ENCODE results near the gene FGFR3.

Gene FGFR3

DNA sequence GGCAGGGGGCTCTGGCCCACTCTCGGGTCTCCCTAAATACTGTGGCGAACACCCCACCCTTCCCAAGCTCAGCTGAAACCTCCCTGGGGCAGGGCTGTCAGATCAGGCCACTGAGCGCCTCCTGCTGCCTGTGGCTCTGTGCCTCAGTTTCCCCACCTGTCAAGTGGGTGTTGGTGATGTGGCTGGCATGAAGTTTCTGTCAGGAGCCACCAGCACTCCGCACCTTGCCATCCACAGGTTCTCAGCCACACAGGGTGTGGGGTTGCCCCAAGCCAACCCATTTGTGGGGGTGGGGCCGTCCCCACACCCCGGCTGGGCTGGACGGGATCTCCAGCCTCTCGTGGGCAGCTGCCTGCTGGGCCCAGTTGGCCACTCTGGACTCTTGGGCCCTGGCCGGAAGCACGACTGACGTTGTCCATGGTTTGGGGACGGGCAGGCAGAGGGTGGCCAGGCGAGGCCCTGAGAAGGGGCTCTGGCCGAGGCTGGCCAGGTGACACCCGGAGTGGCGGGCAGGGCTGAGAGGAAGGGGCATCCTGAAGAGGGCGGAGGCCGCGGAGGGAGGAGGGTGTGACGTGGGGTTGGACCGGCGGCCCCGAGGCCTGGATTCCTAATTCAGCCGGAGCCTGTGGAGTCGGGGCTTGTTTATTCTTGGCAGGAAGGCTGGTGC lies 5.5 kb upstream of the FGFR3 start:
- no peak for DNase-seq (ENCODE audit: low read depth in 2 of 2)

DNA sequence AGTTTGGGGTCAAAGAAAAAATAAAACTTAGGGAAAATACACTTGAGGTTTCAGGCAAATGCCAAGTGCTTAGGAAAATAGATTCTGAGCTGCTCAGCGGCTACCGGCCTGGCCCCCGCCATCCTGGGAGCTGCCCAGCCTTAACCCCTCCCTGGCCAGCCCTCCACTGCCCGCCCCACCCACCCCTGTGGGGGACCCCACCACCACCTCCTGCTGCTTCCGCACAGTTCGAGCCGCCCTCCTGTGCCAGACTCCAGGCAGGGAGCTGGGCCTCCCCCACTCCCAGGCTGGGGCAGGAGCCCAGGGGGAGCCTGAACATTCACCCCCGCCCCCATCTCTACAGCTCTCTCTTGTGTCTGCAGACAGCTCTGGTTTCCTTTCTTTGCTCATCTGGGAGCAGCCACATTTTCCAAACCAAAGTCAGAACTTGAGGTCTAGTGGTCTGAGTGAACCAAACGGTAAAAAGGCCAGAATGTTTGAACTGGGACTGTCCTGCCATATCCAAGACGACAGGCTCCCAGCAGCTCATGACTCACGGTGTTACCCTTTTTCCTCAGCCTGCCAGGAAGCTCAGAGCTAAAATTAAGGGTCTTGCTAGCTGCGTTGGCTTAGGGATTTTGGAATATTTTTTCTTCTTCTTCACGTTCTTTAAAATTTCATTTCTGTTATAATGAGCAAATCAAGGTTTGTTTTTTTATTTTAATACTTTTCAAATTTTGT lies 4.7 kb upstream of the FGFR3 start:
- DNase-seq (ENCODE audit: low read depth in 2 of 2): no peak

DNA sequence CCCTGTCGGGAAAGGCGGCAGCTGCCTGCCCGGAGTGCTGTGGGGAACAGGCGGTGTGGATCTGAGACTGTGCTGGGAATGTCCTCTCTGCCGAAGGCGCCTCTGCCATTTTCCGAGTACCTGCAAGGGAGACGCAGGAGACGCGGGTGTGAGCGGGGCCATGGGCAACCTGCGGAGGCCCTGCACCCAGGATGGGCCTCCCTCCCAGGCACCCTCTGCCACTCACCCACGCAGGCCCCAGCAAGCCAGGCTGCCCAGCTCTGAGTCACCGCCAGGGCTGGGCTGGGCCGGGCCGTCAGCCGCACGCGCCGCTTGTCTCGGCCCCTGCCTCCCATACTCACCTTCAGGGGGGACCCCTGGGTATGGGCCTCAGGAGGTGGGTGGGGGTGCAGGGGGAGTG lies 3.5 kb upstream of the FGFR3 start:
- DNase-seq (ENCODE audit: low read depth in 2 of 2): no peak

DNA sequence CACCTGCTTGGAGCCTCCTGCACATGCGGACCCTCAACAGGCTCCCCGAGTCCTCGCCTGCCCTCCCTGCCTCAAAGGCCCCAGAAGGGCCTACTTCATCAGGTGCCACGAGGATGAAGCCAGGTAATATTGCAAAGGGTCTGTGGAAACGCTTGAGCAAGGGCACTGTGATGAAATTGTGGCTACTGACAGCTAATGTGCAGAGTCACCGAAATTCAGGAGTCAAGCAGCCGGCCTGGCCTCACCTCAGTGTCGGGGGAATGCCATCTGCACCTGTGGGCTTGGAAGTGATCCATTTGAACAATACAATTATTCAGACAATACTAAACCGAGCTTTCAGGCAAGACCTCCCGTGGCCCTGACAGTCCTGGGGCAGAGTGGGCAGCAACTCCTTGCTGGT lies 3.1 kb upstream of the FGFR3 start:
- no peak for DNase-seq (ENCODE audit: low read depth in 2 of 2)

DNA sequence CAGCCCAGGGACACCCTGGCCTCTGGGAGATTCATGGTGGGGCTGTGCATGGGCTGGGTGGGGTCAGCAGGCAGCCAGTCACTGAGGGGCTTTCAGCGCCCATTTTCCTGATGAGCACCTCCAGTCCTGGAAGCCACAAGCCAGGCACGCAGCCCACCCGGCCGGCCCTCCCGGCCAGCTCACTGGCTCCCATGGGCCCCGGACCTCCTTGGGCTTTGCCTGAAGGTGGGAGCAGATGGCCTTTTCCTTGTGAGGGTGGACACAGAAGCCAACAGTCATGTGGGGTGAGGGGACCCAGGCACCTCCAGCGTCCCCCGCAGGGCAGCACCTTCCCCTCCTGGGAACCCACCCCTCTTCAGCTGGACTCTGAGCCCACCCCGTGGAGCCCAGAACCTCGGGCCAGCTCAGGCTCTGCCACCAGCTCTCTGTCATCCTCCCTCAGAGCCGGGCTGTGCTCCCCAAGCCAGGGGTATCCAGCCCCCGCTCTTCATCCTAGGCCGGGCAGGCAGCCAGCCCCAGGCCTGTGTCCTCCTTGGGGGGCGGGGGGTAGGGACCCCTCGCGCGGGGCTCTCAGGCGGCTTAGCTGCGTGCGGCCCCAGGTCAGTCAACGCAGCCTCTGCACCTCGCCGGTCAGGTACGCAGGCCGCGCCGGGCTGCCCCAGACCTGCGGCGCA lies 798 bp upstream of the FGFR3 start:
- no peak for DNase-seq (ENCODE audit: low read depth in 2 of 2)

DNA sequence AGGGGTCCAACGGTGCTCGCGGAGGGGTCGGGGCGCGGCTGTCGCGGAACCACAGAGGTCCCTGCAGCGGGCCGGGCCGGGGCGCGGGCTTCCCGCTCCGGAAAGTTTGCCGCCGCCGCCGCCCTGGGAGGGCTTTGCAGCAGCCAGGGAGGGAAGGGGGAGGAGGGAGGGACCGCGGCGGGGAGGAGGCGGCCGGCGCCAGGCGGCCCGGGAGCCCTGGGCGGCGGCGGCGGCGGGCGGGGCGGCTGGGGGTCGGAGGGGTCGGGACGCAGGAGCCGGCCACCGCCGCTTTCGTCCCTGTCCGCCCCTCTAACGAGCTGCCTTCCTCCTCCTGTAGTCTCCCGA lies 375 bp downstream of the FGFR3 start:
- DNase-seq (ENCODE audit: low read depth in 2 of 2): no peak

DNA sequence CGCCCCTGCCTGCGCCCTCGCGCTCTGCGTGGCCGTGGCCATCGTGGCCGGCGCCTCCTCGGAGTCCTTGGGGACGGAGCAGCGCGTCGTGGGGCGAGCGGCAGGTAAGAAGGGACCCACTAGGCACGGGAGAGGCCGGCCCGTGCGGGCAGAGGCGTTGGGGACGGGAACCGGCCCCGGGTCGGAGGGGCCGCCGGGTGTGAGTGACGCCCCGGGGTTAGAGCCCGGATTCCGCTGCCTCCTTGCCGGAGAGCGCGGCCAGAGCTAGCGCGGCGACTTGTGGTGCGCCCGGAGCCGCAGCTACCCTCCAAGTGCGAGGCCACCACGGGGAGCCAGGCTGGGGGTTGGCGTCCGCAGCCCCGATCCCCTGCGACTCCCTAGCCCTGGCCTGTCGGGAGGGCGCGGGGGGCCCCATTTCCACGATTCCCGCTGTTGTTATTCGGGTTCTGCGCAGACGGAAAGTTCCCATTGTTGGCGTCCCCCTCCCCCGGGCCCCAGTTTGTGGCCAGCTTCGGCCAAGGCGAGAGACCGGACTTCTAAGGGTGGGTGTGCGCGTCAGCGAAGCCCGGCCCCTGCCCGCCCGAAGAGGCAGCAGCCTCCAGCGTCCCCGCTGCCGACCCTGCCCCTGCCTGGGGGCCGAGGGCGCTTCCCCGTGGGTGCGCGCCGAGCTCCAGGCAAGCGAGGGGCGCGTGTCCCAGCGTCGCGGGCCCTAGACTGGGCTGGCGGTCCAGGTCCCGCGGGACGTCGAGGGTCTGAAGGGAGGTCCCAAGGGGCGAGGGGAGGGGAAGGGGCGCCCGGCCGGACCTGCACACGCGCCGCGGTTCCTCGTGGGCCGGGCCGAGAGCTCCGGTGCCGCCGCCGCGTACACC lies 1.1 kb downstream of the FGFR3 start:
- DNase-seq (ENCODE audit: low read depth in 2 of 2): no peak

DNA sequence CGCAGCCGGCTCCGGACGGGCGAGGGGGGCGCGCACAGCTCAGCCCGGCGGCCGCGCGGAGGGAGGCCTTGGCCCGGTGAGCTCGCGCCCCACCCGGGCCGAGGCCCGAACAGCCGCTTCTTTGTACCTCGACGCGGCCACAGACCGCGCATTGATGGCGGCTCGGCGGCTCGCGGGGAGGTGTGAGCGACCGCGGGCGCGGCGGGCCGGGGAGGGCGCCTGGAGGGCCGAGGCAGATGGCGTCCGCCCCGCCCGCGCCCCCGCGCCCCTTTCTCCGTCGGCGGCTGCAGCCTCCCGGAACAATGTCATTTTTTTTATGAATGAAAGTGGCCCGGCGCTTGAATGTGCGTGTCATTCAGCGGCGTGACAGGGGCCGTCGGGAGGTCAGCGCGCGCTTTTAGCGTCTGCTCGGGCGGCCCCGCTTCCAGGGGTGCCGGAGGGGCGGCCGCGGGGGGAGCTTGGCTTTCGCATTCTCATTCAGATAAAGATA lies 1.8 kb downstream of the FGFR3 start:
- no peak for DNase-seq (ENCODE audit: low read depth in 2 of 2)

DNA sequence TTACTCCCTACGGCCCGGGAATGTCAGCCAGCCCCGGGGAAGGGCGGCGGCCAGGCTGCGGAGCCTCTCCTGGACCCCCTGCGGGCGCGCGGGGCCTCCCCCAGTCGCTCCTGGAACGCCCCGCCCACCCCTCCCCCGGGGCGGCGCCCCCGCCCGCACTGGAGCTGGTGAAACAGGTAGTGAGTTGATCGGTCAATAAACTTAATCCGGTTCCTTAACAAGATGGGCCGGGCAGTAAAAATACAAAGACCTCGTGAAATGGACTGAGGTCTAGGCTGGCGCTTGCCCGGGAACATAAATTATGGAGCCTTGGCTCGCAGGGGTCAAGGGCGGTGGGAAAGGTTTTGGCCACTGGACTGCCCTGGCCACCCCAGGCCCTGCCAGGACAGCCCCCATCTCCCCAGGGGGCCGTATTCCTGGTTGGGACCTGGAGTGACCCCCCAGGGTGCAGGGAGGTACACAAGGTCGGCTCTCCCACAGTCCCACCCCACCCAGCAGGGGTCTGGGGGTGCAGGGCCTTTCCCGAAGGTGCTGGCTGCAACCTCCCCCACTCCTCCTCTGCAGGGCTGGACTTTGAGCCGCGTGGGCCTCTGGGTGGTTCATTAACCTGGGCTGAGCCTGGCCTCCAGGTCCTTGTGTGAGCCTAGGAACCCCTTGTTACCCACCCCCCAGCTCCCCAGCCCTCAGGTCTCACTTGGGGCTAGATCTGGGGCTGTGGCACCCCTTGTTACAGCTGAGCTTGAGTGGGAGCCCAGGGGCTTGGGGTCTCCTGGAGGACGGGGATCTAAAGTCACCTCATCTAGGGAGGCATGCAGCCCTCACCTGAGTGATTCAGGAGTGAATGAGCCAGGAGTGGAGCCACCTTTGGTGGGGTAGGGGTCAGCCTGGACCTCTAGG lies 2.5 kb downstream of the FGFR3 start:
- DNase-seq (ENCODE audit: low read depth in 2 of 2): no peak

DNA sequence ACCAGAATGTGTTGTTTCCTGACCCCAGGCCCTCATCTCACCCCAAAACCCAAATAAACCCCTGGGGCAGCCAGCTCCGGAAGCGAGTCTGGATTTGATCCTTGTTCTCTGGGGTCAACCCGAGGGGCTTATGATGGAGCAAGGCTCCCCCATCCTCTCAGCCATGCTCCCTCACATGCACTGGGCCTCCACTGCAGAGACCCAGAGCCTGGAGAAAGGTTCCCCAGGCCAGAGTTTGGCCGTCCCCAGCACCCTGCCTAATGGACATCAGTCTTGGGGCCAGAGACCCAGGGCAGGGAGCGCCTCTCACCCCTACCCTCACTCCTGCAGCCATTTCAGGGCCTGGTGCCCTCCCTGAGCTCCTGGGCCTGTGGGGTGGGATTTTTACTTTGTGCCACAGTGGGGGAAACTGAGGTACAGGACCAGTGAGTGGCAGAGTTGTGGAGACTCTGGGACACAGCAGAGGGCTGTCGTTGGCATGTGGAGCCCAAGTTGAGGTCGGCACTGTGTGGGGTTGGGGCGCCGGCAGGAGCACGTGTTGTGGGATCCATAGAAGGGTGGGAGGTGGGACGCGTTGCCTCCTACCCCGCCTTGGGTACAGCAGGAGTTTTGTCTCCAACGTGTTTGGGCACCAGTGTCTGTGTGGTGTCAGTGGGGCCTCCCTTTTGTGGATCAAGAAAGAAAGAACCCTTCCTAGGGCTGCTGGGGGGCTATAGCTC lies 3.6 kb downstream of the FGFR3 start:
- no peak for DNase-seq (ENCODE audit: low read depth in 2 of 2)

DNA sequence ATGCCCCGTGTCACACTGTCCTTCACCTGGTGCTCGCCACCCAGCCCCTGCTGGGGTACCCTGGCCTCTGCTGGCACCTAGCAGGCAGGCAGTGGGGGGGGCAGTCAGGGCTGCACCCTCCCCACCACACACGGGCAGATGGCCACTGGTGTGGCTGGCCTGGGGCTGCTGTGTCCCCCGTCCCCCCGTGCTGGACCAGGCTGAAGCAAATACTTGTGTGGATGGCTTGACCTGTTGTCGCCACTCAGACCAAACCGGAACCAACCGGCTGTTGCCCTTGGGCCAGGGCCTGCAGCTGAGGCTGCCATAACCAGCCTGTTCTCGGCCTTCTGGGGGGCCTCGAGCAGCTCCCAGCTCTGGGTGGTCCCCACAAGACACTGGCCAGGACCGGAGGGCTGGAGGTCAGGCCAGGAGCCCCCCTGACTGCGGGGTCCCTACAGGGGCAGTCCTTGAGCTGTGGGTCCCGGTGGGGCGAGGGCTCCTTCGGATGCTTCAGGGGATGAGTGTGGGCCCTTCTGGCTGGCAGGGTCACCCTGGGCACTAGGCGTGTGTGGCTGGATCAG lies 4.3 kb downstream of the FGFR3 start:
- DNase-seq (ENCODE audit: low read depth in 2 of 2): no peak

DNA sequence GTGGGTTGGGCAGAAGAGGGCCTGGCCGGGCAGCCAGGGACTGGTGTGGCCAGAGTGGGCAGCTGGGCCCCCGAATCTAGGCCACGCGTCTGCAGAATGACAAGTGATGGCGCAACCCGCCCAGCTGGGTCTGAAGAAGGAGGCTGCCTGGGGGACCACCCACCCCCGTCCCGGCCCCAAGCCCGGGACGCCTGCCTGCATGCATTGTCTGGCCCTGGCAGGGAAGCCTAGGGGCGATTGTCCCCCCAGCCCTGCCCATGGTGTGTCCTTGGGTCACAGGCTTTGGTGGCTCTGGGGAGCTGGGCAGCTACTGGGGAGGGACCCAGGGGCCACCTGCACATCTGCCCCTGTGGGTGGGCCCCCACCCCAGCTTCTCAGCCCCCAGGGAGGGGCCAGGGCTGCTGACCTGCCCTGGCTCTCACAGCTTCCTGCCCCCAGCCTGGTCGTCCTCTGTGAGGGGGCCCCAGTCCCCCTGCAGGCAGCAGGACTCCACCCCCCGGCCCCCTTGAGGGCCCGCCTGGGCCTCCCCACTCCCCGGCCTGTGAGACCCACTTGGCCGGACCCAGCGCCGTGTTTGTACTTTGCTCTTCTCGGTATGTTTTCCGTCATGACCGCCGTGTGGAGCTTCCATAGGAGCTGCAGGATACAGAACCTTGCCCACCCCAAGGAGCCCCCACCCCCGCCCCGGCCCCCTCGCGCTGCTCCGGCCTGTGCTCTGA lies 4.9 kb downstream of the FGFR3 start:
- no peak for DNase-seq (ENCODE audit: low read depth in 2 of 2)

DNA sequence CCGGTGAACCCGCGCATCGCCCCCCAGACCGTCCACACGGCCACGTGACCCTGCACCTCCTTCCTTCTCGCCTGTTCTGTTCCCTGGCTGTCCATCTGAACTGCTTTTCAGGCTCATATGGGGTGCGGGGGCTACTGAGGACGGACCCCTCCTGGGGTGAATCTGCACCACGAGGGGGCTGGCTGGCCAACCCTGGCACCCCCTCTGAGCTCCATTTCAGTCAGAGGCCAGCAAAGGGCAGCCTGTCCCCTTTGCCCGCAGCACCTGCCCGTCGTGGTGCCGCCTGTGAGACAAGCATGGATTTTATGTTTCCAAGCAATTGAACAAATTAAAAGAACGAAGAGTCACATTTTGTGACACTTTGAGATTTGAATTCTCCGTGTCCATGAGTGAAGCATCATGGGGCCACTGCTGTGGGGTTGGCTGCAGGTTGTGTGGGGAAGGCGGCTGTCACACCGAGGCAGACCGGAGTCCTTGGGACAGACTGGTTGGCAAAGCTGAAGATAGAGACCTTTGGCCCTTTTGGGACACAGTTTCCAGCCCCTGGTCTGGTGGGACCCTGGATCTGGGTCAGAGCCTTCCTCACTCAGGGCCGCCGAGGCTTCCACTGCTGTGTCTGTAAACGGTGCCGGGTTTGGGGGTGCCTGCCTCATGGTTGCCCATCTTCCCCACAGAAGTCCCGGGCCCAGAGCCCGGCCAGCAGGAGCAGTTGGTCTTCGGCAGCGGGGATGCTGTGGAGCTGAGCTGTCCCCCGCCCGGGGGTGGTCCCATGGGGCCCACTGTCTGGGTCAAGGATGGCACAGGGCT lies 5.7 kb downstream of the FGFR3 start:
- no peak for DNase-seq (ENCODE audit: low read depth in 2 of 2)

DNA sequence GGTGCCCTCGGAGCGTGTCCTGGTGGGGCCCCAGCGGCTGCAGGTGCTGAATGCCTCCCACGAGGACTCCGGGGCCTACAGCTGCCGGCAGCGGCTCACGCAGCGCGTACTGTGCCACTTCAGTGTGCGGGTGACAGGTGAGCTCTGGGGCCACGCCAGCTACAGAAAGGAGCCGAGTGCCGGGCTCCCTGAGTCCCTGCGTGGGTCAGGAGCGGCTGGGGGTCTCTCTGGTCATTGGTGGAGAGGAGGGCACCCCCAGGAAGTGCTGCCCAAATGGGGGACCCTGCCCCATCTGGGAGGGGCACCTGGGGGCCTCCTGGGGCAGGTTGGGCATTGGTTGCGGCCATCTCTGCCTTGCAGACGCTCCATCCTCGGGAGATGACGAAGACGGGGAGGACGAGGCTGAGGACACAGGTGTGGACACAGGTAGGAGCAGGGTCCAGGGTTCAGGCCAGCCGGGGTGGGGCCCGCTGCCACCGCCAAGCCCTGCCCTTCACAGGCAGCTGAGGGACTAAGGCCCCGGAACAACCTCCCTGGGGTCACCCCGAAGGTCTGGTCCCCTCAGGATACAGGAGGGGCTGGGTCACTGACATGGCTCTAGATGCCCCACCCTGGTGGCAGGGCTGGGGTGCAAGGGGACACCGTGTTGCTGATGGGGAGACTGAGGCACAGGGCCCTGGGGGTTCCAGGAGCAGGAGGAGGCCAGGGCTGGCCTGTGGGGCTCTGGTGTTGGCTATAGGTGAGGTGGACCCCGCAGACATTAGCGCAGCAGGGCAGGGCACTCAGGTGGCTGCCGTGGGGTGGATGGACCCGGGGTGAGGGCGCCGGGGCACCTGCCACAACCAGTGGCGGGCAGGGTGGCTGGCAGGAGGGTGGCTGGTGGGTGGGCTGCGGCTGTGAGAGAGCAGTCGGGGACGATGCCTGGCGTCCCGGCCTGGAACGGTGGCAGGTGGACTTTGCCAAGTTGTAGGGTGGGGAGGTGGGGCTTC lies 6.6 kb downstream of the FGFR3 start:
- no peak for DNase-seq (ENCODE audit: low read depth in 2 of 2)

DNA sequence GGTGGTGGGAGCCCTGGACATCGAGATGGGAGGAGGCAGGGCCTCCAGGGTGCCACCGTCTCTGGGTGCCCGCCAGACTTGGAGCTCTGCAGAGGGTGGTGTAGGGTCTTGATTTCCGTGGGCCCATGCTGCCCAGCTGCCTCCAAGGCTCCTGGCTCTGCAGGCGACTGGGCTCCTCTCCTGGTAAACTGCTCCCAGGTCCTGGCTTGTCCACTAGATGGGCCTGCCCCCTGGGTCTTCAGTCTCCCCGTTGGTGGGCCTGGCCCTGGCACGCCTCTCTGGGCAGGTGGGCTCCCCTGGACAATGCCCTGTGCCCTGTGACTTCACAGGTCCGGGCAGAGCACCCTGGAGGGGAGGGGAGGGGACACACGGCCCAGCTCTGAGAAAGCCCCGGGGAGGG lies 7.7 kb downstream of the FGFR3 start:
- DNase-seq (ENCODE audit: low read depth in 2 of 2): no peak

DNA sequence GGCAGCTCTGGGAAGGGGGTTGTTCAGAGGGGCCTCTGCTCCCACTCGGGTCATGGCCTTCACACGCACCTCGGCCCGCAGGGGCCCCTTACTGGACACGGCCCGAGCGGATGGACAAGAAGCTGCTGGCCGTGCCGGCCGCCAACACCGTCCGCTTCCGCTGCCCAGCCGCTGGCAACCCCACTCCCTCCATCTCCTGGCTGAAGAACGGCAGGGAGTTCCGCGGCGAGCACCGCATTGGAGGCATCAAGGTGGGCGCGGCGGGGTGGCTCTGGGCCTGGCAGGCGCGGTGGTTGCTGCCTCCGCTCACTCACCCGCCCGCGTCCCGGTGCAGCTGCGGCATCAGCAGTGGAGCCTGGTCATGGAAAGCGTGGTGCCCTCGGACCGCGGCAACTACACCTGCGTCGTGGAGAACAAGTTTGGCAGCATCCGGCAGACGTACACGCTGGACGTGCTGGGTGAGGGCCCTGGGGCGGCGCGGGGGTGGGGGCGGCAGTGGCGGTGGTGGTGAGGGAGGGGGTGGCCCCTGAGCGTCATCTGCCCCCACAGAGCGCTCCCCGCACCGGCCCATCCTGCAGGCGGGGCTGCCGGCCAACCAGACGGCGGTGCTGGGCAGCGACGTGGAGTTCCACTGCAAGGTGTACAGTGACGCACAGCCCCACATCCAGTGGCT lies 8.3 kb downstream of the FGFR3 start:
- no peak for DNase-seq (ENCODE audit: low read depth in 2 of 2)
